ENCODE measurements around the gene SAFB2. TPM values are rescaled to one million over a fixed set of nuclear protein-coding genes. Genes with fewer than 3 reads are reported as not detected.

The SAFB2 gene
- total RNA-seq, 1 experiment from 2014 or later, result 86.9 TPM

DNA sequence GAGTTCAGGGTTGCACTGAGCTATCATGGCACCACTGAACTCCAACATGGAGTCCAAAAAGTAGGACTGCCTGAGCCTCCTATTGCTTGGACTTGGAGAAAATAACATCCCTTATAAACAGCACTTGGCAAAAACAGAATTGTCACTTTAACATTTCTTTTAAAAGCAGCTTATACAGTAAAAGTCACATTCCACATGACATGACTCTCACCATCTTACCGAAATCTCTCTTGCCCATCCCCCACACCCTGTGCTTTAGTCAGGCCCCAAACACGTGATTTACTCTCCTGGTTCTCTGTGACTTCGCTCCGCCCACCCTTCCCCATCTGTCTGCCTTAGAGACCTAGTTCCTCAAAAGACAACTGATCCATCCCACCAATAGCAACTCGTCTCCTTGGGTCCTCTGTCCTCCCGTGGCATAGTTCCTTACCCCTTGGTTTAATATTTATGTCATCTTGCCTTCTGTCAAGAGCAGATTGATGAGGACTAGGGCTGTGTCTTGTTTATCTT lies 4.9 kb upstream of the SAFB2 start (continued):
- TF ChIP-seq YY1 (IDR thresholded peaks at IDR 0.05; ENCODE audit: extremely low read depth, insufficient replicate concordance, low read depth, low read length) (no peak), CEBPB (IDR thresholded peaks at IDR 0.05; ENCODE audit: low read depth) (no peak), TCF7L2 (IDR thresholded peaks at IDR 0.05; ENCODE audit: borderline replicate concordance, extremely low read depth, insufficient read depth, insufficient read length) (no peak), FOSL1 (IDR thresholded peaks at IDR 0.05; ENCODE audit: low read depth) (no peak), ELF1 (IDR thresholded peaks at IDR 0.05; ENCODE audit: borderline replicate concordance, low read depth) (no peak), EZH2phosphoT487 (IDR thresholded peaks at IDR 0.05; ENCODE audit: borderline replicate concordance) (no peak), RAD21 (IDR thresholded peaks at IDR 0.05; ENCODE audit: low read depth) (no peak), CBX3 (IDR thresholded peaks at IDR 0.05; ENCODE audit: low read depth) (no peak), SIN3A (IDR thresholded peaks at IDR 0.05; ENCODE audit: low read depth) (no peak), ZNF274 (IDR thresholded peaks at IDR 0.05; ENCODE audit: low read depth, low read length) (no peak), SRF (IDR thresholded peaks at IDR 0.05; ENCODE audit: low read depth) (no peak)
- TF ChIP-seq, protein P1, sequence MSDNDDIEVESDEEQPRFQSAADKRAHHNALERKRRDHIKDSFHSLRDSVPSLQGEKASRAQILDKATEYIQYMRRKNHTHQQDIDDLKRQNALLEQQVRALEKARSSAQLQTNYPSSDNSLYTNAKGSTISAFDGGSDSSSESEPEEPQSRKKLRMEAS (IDR thresholded peaks at IDR 0.05), result no peak

DNA sequence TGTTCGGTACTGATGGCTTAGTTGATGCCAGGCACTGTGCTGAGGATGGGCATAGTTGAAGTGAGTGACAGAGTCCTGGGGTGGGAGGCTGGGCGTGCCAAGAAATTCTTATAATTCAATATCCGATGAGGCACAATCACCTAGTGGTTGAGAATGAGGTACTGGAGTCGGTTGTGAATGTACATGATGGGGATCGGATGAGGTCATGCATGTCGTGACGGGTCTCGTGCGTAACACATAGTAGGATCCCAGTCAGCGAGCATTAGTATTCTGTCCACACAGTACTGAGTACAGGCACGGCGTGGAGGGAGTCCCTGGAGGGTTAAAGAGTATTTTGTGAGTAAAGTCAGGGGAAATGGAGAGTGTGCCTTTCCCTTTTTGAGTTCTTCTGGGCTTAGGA lies 3.1 kb upstream of the SAFB2 start:
- Histone ChIP-seq H3K4me3 (replicated peaks in 1 of 2; ENCODE audit: low read depth in 1 of 2, low read length in 2 of 2) (no peak overlapping the region), H3K9me2 (ENCODE audit: insufficient read depth) (no peaks in the 10 kb centered on the region), H2AFZ (ENCODE audit: low read depth, low read length, poor library complexity, severe bottlenecking) (no peak overlapping the region), H4K20me1 (ENCODE audit: insufficient read depth) (peaks cover 31% of the 10 kb centered on the region), H3K36me3 (ENCODE audit: control insufficient read depth in 1 of 2, insufficient read depth in 2 of 2, low read length in 2 of 2) (peaks cover 37 to 61% of the 10 kb centered on the region in 2 experiments), H3K4me1 (ENCODE audit: control insufficient read depth in 1 of 2, insufficient read depth in 2 of 2, low read length in 2 of 2) (peaks cover 14 to 24% of the 10 kb centered on the region in 2 experiments; a peak in 3 of 4 replicates), H3K9me3 (ENCODE audit: control insufficient read depth in 1 of 2, insufficient read depth in 1 of 2, low read depth in 1 of 2, low read length in 2 of 2) (no peaks in the 10 kb centered on the region), H3K27me3 (ENCODE audit: insufficient read depth, low read length) (no peaks in the 10 kb centered on the region), H3K4me2 (ENCODE audit: low read length) (no peak overlapping the region), H3K9ac (ENCODE audit: low read length) (0 out of 2 replicates have a peak overlapping the region, but pooled peaks have one; percentile 98), H3K79me2 (ENCODE audit: insufficient read depth, low read length) (peaks cover 97% of the 10 kb centered on the region), H3K27ac (ENCODE audit: low read depth, low read length) (no peak overlapping the region)
- ChIA-PET POLR2A (no interaction called here), RAD21 (ENCODE audit: low non-redundant PET in 1 of 2, low total read pairs in 2 of 2, uncharacterized antibody in 2 of 2, unreplicated experiment in 2 of 2) (no interaction called here), CTCF (no interaction called here)
- no TSS peak for BruUV-seq (replicated peaks)
- no peak for DNase-seq (ENCODE audit: low read depth, low spot score)
- no peak for TF ChIP-seq POLR2A (IDR thresholded peaks at IDR 0.05; ENCODE audit: borderline replicate concordance, extremely low read depth, insufficient read depth, insufficient read length)
- no peak for ATAC-seq
- intact Hi-C loops (cut with micrococcal nuclease), result no loop called here
